Muscle layer of colon (tissue), 2 donors: ENCODE data around the gene GJA1.
"Not testable (repeated sequence)": the region's sequence is repeated elsewhere in the genome, so short reads cannot be mapped to it uniquely, and the experiment has no call there.

Experiments used
- H3K27ac ChIP-seq: one replicate; pipeline ENCODE4 v1.7.0; 2013; ENCODE audit warnings: low read depth, mild to moderate bottlenecking, low read length, moderate library complexity
- H3K27me3 ChIP-seq, 2 donors: one replicate each; pipeline ENCODE4 v1.7.0; 2013; ENCODE audit warnings: low read length in 2 of 2, mild to moderate bottlenecking in 2 of 2; ENCODE audit not compliant: insufficient read depth in 2 of 2, control insufficient read depth in 1 of 2
- H3K36me3 ChIP-seq: one replicate; pipeline ENCODE4 v1.7.0; 2013; ENCODE audit warnings: mild to moderate bottlenecking, low read length; ENCODE audit not compliant: insufficient read depth
- H3K4me1 ChIP-seq: one replicate; pipeline ENCODE4 v1.7.0; 2013; ENCODE audit warnings: mild to moderate bottlenecking, low read length; ENCODE audit not compliant: insufficient read depth
- H3K4me3 ChIP-seq, 2 donors: one replicate each; pipeline ENCODE4 v1.7.0; 2013; ENCODE audit warnings: low read length in 2 of 2, low read depth in 1 of 2, mild to moderate bottlenecking in 1 of 2, moderate library complexity in 1 of 2
- H3K9ac ChIP-seq: one replicate; pipeline ENCODE4 v1.7.0; 2013; ENCODE audit warnings: low read length
- H3K9me3 ChIP-seq: one replicate; pipeline ENCODE4 v1.7.0; 2013; ENCODE audit warnings: mild to moderate bottlenecking, low read length
- donor health status: abdominal sarcoma.
- donor health status: Adenocarcinoma of cecum.

GJA1 gene

DNA sequence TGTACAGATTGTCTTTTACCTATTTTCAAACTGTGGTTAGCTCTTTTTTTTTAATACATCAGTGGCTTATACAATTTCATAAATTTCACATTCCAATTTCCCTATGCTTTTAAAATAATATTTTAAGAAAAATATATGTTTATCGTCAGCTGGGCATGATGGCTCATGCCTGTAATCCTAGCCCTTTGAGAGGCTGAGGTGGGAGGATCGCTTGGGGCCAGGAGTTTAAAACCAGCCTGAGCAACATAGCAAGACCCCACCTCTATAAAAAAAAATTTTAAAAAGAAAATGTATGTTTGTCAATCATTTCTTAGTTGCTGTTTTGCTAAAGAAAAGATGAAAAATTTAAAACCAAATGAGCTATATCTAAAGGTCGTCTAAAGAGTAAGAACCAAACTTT is 3.4 kb downstream of the GJA1 start:
- Histone ChIP-seq H3K4me1 (no peaks in the 10 kb centered on the region), H3K27me3 (peaks cover 32 to 41% of the 10 kb centered on the region in 2 donors), H3K9ac (no peak overlapping the region), H3K36me3 (no peaks in the 10 kb centered on the region), H3K4me3 (no peak overlapping the region), H3K27ac (no peak overlapping the region), H3K9me3 (no peaks in the 10 kb centered on the region)

DNA sequence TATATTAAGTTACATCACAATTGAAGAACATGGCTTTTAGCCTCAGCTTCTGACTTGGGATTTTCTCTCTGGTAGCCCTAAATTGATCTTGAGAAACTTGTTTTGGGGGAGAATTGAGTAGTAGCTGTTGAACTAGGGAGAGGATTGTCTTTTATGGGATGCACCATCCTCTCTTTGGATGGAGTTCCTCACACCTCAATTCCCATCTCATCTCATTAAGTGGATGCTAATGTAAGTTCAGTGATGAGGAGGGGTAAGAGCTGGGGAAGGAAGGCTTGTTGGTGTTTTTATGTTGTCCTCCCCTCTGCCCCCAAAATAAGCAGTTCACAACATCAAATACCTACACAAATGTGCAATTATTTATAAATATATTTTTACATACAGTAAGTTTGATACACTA is 4.0 kb downstream of the GJA1 start:
- no peaks in the 10 kb centered on the region for H3K36me3 ChIP-seq
- H3K4me1 ChIP-seq, result no peaks in the 10 kb centered on the region
- H3K27me3 ChIP-seq, result peaks cover 32 to 35% of the 10 kb centered on the region in 2 donors
- no peaks in the 10 kb centered on the region for H3K9me3 ChIP-seq
- H3K27ac ChIP-seq, result no peak overlapping the region
- H3K9ac ChIP-seq, result no peak overlapping the region
- no peak overlapping the region for H3K4me3 ChIP-seq

DNA sequence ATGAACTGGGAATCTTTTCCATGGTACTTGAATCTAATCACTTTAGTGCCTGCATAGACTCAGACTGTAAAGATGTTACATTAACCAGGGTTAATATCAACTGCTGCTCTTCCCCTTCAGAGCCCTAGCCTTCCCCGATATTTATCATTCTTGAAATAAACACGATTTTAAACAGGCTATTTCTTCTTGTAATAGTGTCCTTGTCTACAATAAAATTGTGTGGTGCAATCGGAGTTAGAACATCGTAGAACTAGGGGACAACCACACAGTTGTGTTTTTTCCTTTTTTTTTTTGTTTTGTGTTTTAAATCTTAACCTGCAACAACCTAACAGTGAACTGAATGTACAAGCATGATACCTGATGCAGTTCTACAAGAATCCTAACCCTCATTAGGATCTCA is 4.5 kb downstream of the GJA1 start:
- Histone ChIP-seq H3K27me3 (peaks cover 28 to 34% of the 10 kb centered on the region in 2 donors), H3K9me3 (no peaks in the 10 kb centered on the region), H3K9ac (no peak overlapping the region), H3K4me3 (no peak overlapping the region), H3K27ac (no peak overlapping the region), H3K36me3 (no peaks in the 10 kb centered on the region), H3K4me1 (no peaks in the 10 kb centered on the region)

DNA sequence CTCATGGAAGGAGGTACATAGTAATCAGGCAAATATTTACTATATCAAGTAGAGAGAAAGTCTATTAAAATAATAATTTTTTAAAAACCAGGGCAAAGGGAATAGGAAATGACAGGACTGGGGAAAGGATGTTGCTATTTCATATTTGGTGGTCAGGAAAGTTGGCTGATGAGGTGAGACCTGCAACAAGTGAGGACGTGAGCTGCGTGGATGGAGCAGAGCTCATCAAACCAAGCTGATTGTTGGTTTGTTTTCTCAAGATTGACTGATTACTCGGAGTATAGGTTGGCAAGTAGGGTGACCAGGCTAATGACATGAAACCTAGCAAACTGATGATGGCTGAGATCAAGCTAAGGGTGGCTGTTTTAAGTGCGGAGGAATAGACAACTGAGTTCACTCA is 6.0 kb downstream of the GJA1 start:
- Histone ChIP-seq H3K27me3 (peaks cover 18 to 29% of the 10 kb centered on the region in 2 donors), H3K9ac (no peak overlapping the region), H3K4me3 (no peak overlapping the region), H3K4me1 (no peaks in the 10 kb centered on the region), H3K9me3 (no peaks in the 10 kb centered on the region), H3K36me3 (no peaks in the 10 kb centered on the region), H3K27ac (no peak overlapping the region)

DNA sequence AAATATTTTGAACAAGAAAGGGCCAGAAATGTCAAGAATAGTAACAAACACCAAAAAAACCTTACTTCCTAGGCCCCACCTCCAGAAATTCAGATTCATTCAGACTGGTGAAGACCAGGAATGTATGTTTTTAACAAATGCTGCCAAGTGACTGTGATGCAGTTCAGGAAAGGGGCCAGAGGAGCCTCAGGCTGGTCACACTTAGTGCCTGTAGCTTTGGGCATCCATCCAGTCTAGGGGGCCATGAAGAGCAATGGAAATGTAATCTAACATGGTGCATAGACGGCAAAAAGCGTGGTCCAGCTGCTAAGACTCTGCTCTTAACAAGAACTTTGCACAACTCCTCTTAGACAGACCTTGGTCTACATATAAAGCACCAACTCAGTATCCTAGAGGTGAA is 7.1 kb downstream of the GJA1 start:
- no peaks in the 10 kb centered on the region for H3K36me3 ChIP-seq
- H3K4me1 ChIP-seq, result no peaks in the 10 kb centered on the region
- H3K27ac ChIP-seq, result no peak overlapping the region
- H3K9ac ChIP-seq, result no peak overlapping the region
- no peak overlapping the region for H3K4me3 ChIP-seq
- no peaks in the 10 kb centered on the region for H3K9me3 ChIP-seq
- peaks cover 8 to 18% of the 10 kb centered on the region in 2 donors for H3K27me3 ChIP-seq

DNA sequence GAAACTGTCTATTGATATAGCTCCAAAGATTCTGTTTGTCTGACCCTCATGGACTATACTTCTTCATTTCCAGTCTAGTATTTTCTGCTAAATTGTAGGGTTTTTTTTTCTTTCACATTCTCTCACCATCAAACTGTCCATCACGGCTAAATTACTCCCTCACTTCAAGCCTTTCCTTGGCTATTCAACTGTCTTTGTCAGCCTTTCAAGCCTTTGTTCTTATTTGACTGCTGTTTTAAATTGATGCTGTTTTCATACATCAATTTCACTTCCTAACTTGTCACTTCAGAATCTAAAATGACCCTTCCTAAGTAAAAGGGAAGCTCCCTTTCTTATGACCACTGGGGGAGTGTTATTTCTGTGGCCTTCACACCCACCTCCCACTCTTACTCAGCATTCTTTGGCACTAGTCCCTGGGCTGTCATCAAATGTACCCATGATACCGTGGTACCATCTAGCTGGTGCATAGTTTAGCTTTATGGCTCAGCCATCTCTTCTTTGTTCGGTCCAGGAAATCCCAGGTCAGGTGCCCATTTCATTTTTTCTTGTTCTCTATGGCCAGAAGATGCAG is 8.6 kb downstream of the GJA1 start:
- no peaks in the 10 kb centered on the region for H3K36me3 ChIP-seq
- H3K9me3 ChIP-seq, result no peaks in the 10 kb centered on the region
- no peak overlapping the region for H3K4me3 ChIP-seq
- no peak overlapping the region for H3K9ac ChIP-seq
- H3K27me3 ChIP-seq, result peaks cover 0 to 12% of the 10 kb centered on the region in 2 donors
- no peaks in the 10 kb centered on the region for H3K4me1 ChIP-seq
- H3K27ac ChIP-seq, result no peak overlapping the region

DNA sequence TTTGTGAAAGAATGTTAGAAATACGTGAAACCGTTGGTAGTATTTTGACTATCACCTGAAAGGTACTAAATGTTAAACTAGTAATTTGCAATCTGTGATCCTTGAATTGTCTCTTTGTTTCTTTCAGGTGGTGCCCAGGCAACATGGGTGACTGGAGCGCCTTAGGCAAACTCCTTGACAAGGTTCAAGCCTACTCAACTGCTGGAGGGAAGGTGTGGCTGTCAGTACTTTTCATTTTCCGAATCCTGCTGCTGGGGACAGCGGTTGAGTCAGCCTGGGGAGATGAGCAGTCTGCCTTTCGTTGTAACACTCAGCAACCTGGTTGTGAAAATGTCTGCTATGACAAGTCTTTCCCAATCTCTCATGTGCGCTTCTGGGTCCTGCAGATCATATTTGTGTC is 11.3 kb downstream of the GJA1 start:
- not testable (repeated sequence) for H3K27me3 ChIP-seq, H3K4me1 ChIP-seq, H3K36me3 ChIP-seq, H3K9me3 ChIP-seq, H3K9ac ChIP-seq, H3K4me3 ChIP-seq, H3K27ac ChIP-seq

DNA sequence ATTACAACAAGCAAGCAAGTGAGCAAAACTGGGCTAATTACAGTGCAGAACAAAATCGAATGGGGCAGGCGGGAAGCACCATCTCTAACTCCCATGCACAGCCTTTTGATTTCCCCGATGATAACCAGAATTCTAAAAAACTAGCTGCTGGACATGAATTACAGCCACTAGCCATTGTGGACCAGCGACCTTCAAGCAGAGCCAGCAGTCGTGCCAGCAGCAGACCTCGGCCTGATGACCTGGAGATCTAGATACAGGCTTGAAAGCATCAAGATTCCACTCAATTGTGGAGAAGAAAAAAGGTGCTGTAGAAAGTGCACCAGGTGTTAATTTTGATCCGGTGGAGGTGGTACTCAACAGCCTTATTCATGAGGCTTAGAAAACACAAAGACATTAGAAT is 12.3 kb downstream of the GJA1 start:
- not testable (repeated sequence) for H3K27me3 ChIP-seq, H3K4me3 ChIP-seq, H3K9me3 ChIP-seq, H3K27ac ChIP-seq, H3K36me3 ChIP-seq, H3K9ac ChIP-seq, H3K4me1 ChIP-seq

DNA sequence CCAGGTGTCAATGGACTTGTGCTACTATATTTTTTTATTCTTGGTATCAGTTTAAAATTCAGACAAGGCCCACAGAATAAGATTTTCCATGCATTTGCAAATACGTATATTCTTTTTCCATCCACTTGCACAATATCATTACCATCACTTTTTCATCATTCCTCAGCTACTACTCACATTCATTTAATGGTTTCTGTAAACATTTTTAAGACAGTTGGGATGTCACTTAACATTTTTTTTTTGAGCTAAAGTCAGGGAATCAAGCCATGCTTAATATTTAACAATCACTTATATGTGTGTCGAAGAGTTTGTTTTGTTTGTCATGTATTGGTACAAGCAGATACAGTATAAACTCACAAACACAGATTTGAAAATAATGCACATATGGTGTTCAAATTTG is 13.1 kb downstream of the GJA1 start:
- H3K9me3 ChIP-seq, H3K4me3 ChIP-seq: not testable (repeated sequence)

DNA sequence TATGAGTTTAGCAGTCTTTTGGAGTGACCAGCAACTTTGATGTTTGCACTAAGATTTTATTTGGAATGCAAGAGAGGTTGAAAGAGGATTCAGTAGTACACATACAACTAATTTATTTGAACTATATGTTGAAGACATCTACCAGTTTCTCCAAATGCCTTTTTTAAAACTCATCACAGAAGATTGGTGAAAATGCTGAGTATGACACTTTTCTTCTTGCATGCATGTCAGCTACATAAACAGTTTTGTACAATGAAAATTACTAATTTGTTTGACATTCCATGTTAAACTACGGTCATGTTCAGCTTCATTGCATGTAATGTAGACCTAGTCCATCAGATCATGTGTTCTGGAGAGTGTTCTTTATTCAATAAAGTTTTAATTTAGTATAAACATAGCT is 13.9 kb downstream of the GJA1 start:
- H3K27me3 ChIP-seq, result no peaks in the 10 kb centered on the region
- H3K27ac ChIP-seq, result no peak overlapping the region
- no peaks in the 10 kb centered on the region for H3K4me1 ChIP-seq
- H3K9me3 ChIP-seq, result no peaks in the 10 kb centered on the region
- H3K9ac ChIP-seq, result no peak overlapping the region
- H3K36me3 ChIP-seq, result no peaks in the 10 kb centered on the region
- H3K4me3 ChIP-seq, result no peak overlapping the region

More for the DNA sequence above, 13.1 kb downstream of the GJA1 start:
- not testable (repeated sequence) for H3K27me3 ChIP-seq, H3K4me1 ChIP-seq, H3K36me3 ChIP-seq, H3K27ac ChIP-seq, H3K9ac ChIP-seq

DNA sequence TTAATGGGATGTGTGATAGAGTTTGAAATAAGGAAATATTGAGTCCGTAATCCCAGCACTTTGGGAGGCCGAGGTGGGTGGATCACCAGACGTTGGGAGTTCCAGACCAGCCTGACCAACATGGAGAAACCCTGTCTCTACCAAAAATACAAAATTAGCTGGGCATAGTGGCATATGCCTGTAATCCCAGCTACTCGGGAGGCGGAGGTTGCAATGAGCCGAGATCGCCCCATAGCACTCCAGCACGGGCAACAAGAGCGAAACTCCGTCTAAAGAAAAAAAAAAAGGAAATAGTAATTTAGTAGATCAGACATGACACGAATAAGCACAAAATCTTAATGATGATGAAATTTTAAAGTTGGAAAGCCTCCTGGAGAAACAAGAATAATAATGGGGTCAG is 14.8 kb downstream of the GJA1 start:
- no peak overlapping the region for H3K9ac ChIP-seq
- no peak overlapping the region for H3K27ac ChIP-seq
- no peak overlapping the region for H3K4me3 ChIP-seq
- H3K36me3 ChIP-seq, result no peaks in the 10 kb centered on the region
- no peaks in the 10 kb centered on the region for H3K9me3 ChIP-seq
- no peaks in the 10 kb centered on the region for H3K27me3 ChIP-seq
- H3K4me1 ChIP-seq, result no peaks in the 10 kb centered on the region

DNA sequence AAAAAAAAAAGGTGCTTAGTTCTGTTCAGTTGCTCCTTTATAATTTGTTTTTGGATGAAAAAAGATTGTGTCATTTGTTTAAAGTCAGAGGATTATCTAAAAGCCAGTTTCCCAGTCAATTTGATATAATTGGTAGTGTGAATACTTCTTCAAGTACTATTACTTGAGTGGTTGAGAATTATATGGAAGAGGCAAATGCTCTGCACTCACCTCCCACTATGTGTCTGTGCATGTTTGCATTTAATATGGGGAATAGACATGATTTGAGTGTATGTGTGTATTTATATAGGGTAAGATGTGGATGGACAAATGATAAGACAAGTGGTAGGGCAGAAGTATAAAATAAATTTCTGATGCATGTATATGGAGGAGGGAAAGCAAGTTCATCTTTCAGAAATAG is 15.8 kb downstream of the GJA1 start:
- H3K9ac ChIP-seq, result no peak overlapping the region
- H3K27ac ChIP-seq, result no peak overlapping the region
- no peaks in the 10 kb centered on the region for H3K36me3 ChIP-seq
- H3K4me3 ChIP-seq, result no peak overlapping the region
- H3K9me3 ChIP-seq, result no peaks in the 10 kb centered on the region
- H3K27me3 ChIP-seq, result no peaks in the 10 kb centered on the region
- H3K4me1 ChIP-seq, result no peaks in the 10 kb centered on the region
